ENCODE results near the gene ERMN. TPM values are rescaled to one million over a fixed set of nuclear protein-coding genes. Genes with fewer than 3 reads are reported as not detected.

The ERMN gene
- total and polyA plus RNA-seq, 2 experiments from 2014 or later, result not detected

- Histone ChIP-seq H2AFZ (no peak overlapping the region), H3F3A (ENCODE audit: insufficient read depth) (no peaks in the 10 kb centered on the region), H3K36me3 (ENCODE audit: low read depth) (no peaks in the 10 kb centered on the region), H3K27me3 (replicated peaks; ENCODE audit: insufficient read depth) (no peaks in the 10 kb centered on the region), H3K27ac (peak overlapping the region; percentile 17; the same call in 1 of the 2 replicates), H4K20me1 (ENCODE audit: insufficient read depth) (no peaks in the 10 kb centered on the region), H3K79me2 (ENCODE audit: insufficient read depth) (no peaks in the 10 kb centered on the region), H3K4me3 (no peak overlapping the region), H3K9me2 (ENCODE audit: insufficient read depth) (peaks cover 2% of the 10 kb centered on the region; the same call in 1 of the 2 replicates), H3K4me2 (ENCODE audit: unreplicated experiment) (peak overlapping the region; percentile 13), H3K4me1 (ENCODE audit: insufficient read depth) (peaks cover 19% of the 10 kb centered on the region), H3K9ac (no peak overlapping the region), H3K9me3 (ENCODE audit: low read depth) (no peaks in the 10 kb centered on the region)
- no peak for TF ChIP-seq EZH2phosphoT487 (IDR thresholded peaks at IDR 0.05; ENCODE audit: insufficient read depth, low read depth)
- no peak for TF ChIP-seq EZH2 (IDR thresholded peaks at IDR 0.05; ENCODE audit: insufficient read depth, poor library complexity, severe bottlenecking)
- in situ Hi-C loops (cut with MboI), result no loop called here
- peak; percentile 16 for DNase-seq
- 19 to 20% methylated on average over 2 of the region's 2 CpGs for WGBS, 2 experiments (ENCODE audit: low coverage in 1 of 2, low lambda C conversion rate in 2 of 2, missing lambda C conversion rate in 2 of 2)
Observed at GRCh38 chr2:157364257-157364974, 38.8 kb upstream of the ERMN start.

GRCh38 chr2:157363612-157364101 lies 38.0 kb upstream of the ERMN start:
- Histone ChIP-seq H2AFZ (no peak overlapping the region), H3K9me2 (ENCODE audit: insufficient read depth) (peaks cover 2% of the 10 kb centered on the region; the same call in 1 of the 2 replicates), H3K4me3 (no peak overlapping the region), H3K27ac (peak overlapping the region; percentile 17; the same call in 1 of the 2 replicates), H3K27me3 (replicated peaks; ENCODE audit: insufficient read depth) (no peaks in the 10 kb centered on the region), H3K4me2 (ENCODE audit: unreplicated experiment) (peak overlapping the region; percentile 13), H4K20me1 (ENCODE audit: insufficient read depth) (no peaks in the 10 kb centered on the region), H3F3A (ENCODE audit: insufficient read depth) (no peaks in the 10 kb centered on the region), H3K36me3 (ENCODE audit: low read depth) (no peaks in the 10 kb centered on the region), H3K4me1 (ENCODE audit: insufficient read depth) (peaks cover 22% of the 10 kb centered on the region), H3K9ac (no peak overlapping the region), H3K9me3 (ENCODE audit: low read depth) (no peaks in the 10 kb centered on the region), H3K79me2 (ENCODE audit: insufficient read depth) (no peaks in the 10 kb centered on the region)
- DNase-seq, result peak; percentile 62
- in situ Hi-C loops (cut with MboI), result no loop called here
- no peak for TF ChIP-seq EZH2phosphoT487 (IDR thresholded peaks at IDR 0.05; ENCODE audit: insufficient read depth, low read depth)
- TF ChIP-seq EZH2 (IDR thresholded peaks at IDR 0.05; ENCODE audit: insufficient read depth, poor library complexity, severe bottlenecking), result no peak
- 2% methylated on average over 2 of the region's 2 CpGs for WGBS, 2 experiments (ENCODE audit: low coverage in 1 of 2, low lambda C conversion rate in 2 of 2, missing lambda C conversion rate in 2 of 2)

- in situ Hi-C loops (cut with MboI), result no loop called here
- H3K4me3 ChIP-seq, result no peak overlapping the region
- no peaks in the 10 kb centered on the region for H3K79me2 ChIP-seq (ENCODE audit: insufficient read depth)
- no peaks in the 10 kb centered on the region for H3K9me3 ChIP-seq (ENCODE audit: low read depth)
- H2AFZ ChIP-seq, result no peak overlapping the region
- H3K9ac ChIP-seq, result no peak overlapping the region
- H3F3A ChIP-seq (ENCODE audit: insufficient read depth), result no peaks in the 10 kb centered on the region
- H3K27me3 ChIP-seq (replicated peaks; ENCODE audit: insufficient read depth), result no peaks in the 10 kb centered on the region
- H3K9me2 ChIP-seq (ENCODE audit: insufficient read depth), result peaks cover 2% of the 10 kb centered on the region; the same call in 1 of the 2 replicates
- WGBS, 2 experiments (ENCODE audit: low coverage in 1 of 2, low lambda C conversion rate in 2 of 2, missing lambda C conversion rate in 2 of 2), result 46 to 61% methylated on average over 2 of the region's 2 CpGs
- TF ChIP-seq EZH2phosphoT487 (IDR thresholded peaks at IDR 0.05; ENCODE audit: insufficient read depth, low read depth), result no peak
- no peak for TF ChIP-seq EZH2 (IDR thresholded peaks at IDR 0.05; ENCODE audit: insufficient read depth, poor library complexity, severe bottlenecking)
- peaks cover 22% of the 10 kb centered on the region for H3K4me1 ChIP-seq (ENCODE audit: insufficient read depth)
- H3K27ac ChIP-seq, result no peak overlapping the region
- H3K4me2 ChIP-seq (ENCODE audit: unreplicated experiment), result no peak overlapping the region
- no peak for DNase-seq
- H3K36me3 ChIP-seq (ENCODE audit: low read depth), result no peaks in the 10 kb centered on the region
- H4K20me1 ChIP-seq (ENCODE audit: insufficient read depth), result no peaks in the 10 kb centered on the region
Observed at GRCh38 chr2:157362627-157363026, 37.0 kb upstream of the ERMN start.

- H4K20me1 ChIP-seq (ENCODE audit: insufficient read depth), result no peaks in the 10 kb centered on the region
- no peaks in the 10 kb centered on the region for H3K9me3 ChIP-seq (ENCODE audit: low read depth)
- no peak overlapping the region for H3K4me3 ChIP-seq
- H3K79me2 ChIP-seq (ENCODE audit: insufficient read depth), result no peaks in the 10 kb centered on the region
- no peak overlapping the region for H3K9ac ChIP-seq
- H2AFZ ChIP-seq, result no peak overlapping the region
- H3K9me2 ChIP-seq (ENCODE audit: insufficient read depth), result peaks cover 2% of the 10 kb centered on the region; the same call in 1 of the 2 replicates
- TF ChIP-seq EZH2 (IDR thresholded peaks at IDR 0.05; ENCODE audit: insufficient read depth, poor library complexity, severe bottlenecking) (no peak), EZH2phosphoT487 (IDR thresholded peaks at IDR 0.05; ENCODE audit: insufficient read depth, low read depth) (no peak)
- peaks cover 22% of the 10 kb centered on the region for H3K4me1 ChIP-seq (ENCODE audit: insufficient read depth)
- H3K4me2 ChIP-seq (ENCODE audit: unreplicated experiment), result no peak overlapping the region
- no peaks in the 10 kb centered on the region for H3K27me3 ChIP-seq (replicated peaks; ENCODE audit: insufficient read depth)
- no peaks in the 10 kb centered on the region for H3F3A ChIP-seq (ENCODE audit: insufficient read depth)
- H3K36me3 ChIP-seq (ENCODE audit: low read depth), result no peaks in the 10 kb centered on the region
- no peak overlapping the region for H3K27ac ChIP-seq
- in situ Hi-C loops (cut with MboI), result no loop called here
- no peak for DNase-seq
Observed at GRCh38 chr2:157361526-157361925, 35.9 kb upstream of the ERMN start.
